SK-N-SH (cell line): ENCODE measurements around the gene CD300LF.

Source experiments
- CTCF ChIP-seq: fragments of 200-600 bp; sonication (generic); IDR thresholded peaks from 2 replicates; pipeline ENCODE4 v1.6.1; 2017; ENCODE audit warnings: antibody characterized with exemption, mild to moderate bottlenecking, moderate library complexity
- JUND ChIP-seq: IDR thresholded peaks from 2 replicates; pipeline ENCODE4 v1.4.0; 2012
- NRF1 ChIP-seq: IDR thresholded peaks from 2 replicates; pipeline ENCODE4 v1.6.1; 2012; ENCODE audit warnings: low read depth, mild to moderate bottlenecking, low read length
- SMC3 ChIP-seq: IDR thresholded peaks from 2 replicates; pipeline ENCODE4 v1.6.1; 2012; ENCODE audit warnings: low read depth, low read length, improper control_type of control experiment

- no peak for TF ChIP-seq SMC3
- TF ChIP-seq JUND = no peak
- no peak for TF ChIP-seq CTCF
- no peak for TF ChIP-seq NRF1
Measured at GRCh38 chr17:74680213-74680612, 32.5 kb downstream of the CD300LF start.
